Measurements from ENCODE around the gene GPS1.

Gene GPS1

GRCh38 chr17:82060614-82061013 lies 8.9 kb downstream of the GPS1 start:
- DNase-seq, result no peak

GRCh38 chr17:82061047-82061925 lies 9.6 kb downstream of the GPS1 start:
- DNase-seq, result no peak

GRCh38 chr17:82062076-82062983 lies 10.6 kb downstream of the GPS1 start:
- DNase-seq, result no peak

GRCh38 chr17:82062984-82063368 lies 11.3 kb downstream of the GPS1 start:
- DNase-seq, result no peak

- no peak for DNase-seq
Observed at GRCh38 chr17:82063424-82064415, 12.0 kb downstream of the GPS1 start.

- DNase-seq, result no peak
Observed at GRCh38 chr17:82064433-82065192, 12.9 kb downstream of the GPS1 start.

GRCh38 chr17:82065193-82065637 lies 13.5 kb downstream of the GPS1 start:
- no peak for DNase-seq

GRCh38 chr17:82065638-82066303 lies 14.1 kb downstream of the GPS1 start, which contains the start of gene DUS1L:
DUS1L (minus strand) TSS chr17:82065804; CDS start chr17:82065059, 745 bp downstream.
- no peak for DNase-seq

GRCh38 chr17:82070611-82071010 lies 18.9 kb downstream of the GPS1 start:
- DNase-seq, result no peak

- no peak for DNase-seq
Observed at GRCh38 chr17:82072827-82073226, 21.1 kb downstream of the GPS1 start.

GRCh38 chr17:82073446-82073845 lies 21.7 kb downstream of the GPS1 start:
- no peak for DNase-seq

- DNase-seq, result no peak
Observed at GRCh38 chr17:82076018-82076784, 24.5 kb downstream of the GPS1 start.

- no peak for DNase-seq
Observed at GRCh38 chr17:82076785-82077591, 25.3 kb downstream of the GPS1 start.

GRCh38 chr17:82077617-82078358 lies 26.1 kb downstream of the GPS1 start:
- DNase-seq, result no peak

- no peak for DNase-seq
Observed at GRCh38 chr17:82078433-82078832, 26.7 kb downstream of the GPS1 start.

GRCh38 chr17:82079001-82079677 lies 27.4 kb downstream of the GPS1 start:
- no peak for DNase-seq

GRCh38 chr17:82080048-82080788 lies 28.5 kb downstream of the GPS1 start:
- no peak for DNase-seq
